Measurements from ENCODE around the gene CCDC28A. TPM values are rescaled to one million over a fixed set of nuclear protein-coding genes. Genes with fewer than 3 reads are reported as not detected.

The CCDC28A gene
- total and polyA plus RNA-seq, 2 of the 4 experiments (the other 2 are of a cell fraction), result 6.8 to 8.0 TPM

- in situ Hi-C loops (cut with MboI; ENCODE audit: low sequenced_read_pairs) (loop anchor here (5.0 kb wide), 2 partner anchors 172 to 552 kb away; partner anchors contain the start of gene REPS1), dilution Hi-C loops (cut with HindIII; ENCODE audit: low sequenced_read_pairs, unreplicated experiment) (no loop called here), intact Hi-C loops (cut with micrococcal nuclease) (no loop called here)
- ChIA-PET POLR2A (ENCODE audit: unreplicated experiment) (no interaction called here), CTCF (interaction anchor here (0.5 to 1.1 kb wide), 3 partner anchors 142 to 167 kb away, joined by 3 to 4 read pairs (median 3); no protein-coding TSS in a partner anchor)
- Histone ChIP-seq H3K9me3 (ENCODE audit: control insufficient read depth, insufficient read depth, low read length) (no peaks in the 10 kb centered on the region), H2BK5ac (ENCODE audit: low read depth, low read length, poor library complexity, severe bottlenecking) (no peak overlapping the region), H3K36me3 (ENCODE audit: control insufficient read depth, insufficient read depth, low read length) (no peaks in the 10 kb centered on the region), H3K4me1 (ENCODE audit: control insufficient read depth, insufficient read depth, low read length) (peaks cover 4% of the 10 kb centered on the region), H3K9ac (ENCODE audit: low read depth, low read length) (no peak overlapping the region), H3K79me1 (ENCODE audit: low read depth in 1 of 2, low read length in 2 of 2) (no peaks in the 10 kb centered on the region), H3K27ac (ENCODE audit: insufficient read depth, low read length) (no peak overlapping the region), H3K4ac (ENCODE audit: low read depth, low read length) (no peak overlapping the region), H4K91ac (ENCODE audit: insufficient read depth, low read depth, low read length) (no peak overlapping the region), H2BK15ac (ENCODE audit: low read depth, low read length) (no peak overlapping the region), H2AK9ac (replicated peaks; ENCODE audit: low read depth, low read length, poor library complexity) (no peak overlapping the region), H3K56ac (ENCODE audit: extremely low read depth, insufficient read depth, low read length) (no peak overlapping the region), H4K8ac (ENCODE audit: low read depth in 2 of 2, low read length in 2 of 2) (no peak overlapping the region), H3K4me3 (ENCODE audit: insufficient read depth, low read depth, low read length) (no peak overlapping the region), H3K18ac (ENCODE audit: low read depth, low read length) (no peak overlapping the region), H2AK5ac (ENCODE audit: low read depth, low read length) (no peak overlapping the region), H4K20me1 (ENCODE audit: insufficient read depth, low read length) (no peaks in the 10 kb centered on the region), H2BK20ac (ENCODE audit: low read depth, low read length) (no peak overlapping the region), H3K14ac (replicated peaks; ENCODE audit: low read depth, low read length) (no peak overlapping the region), H3K4me2 (ENCODE audit: low read depth, low read length) (no peak overlapping the region), H2BK120ac (ENCODE audit: low read depth, low read length) (no peak overlapping the region), H4K5ac (ENCODE audit: low read depth, low read length) (no peak overlapping the region), H3K23ac (ENCODE audit: low read depth, low read length) (no peak overlapping the region), H3K9me1 (ENCODE audit: insufficient read depth, low read length) (peaks cover 8% of the 10 kb centered on the region; the same call in 1 of the 2 replicates), H3K27me3 (ENCODE audit: control insufficient read depth, insufficient read depth, low read length) (no peaks in the 10 kb centered on the region; the same call in 1 of the 2 replicates), H2AFZ (replicated peaks; ENCODE audit: low read length, poor library complexity) (no peak overlapping the region)
- BruUV-seq (replicated peaks), result no TSS peak
- no peak for TF ChIP-seq MXI1 (IDR thresholded peaks at IDR 0.05; ENCODE audit: borderline replicate concordance, low read depth, low read length)
- TF ChIP-seq RAD21 (IDR thresholded peaks at IDR 0.05; ENCODE audit: low read length), result no peak
- TF ChIP-seq USF2 (IDR thresholded peaks at IDR 0.05; ENCODE audit: low read depth, low read length), result no peak
- no peak for TF ChIP-seq CHD1 (IDR thresholded peaks at IDR 0.05; ENCODE audit: low read depth, low read length)
- TF ChIP-seq POLR2A (IDR thresholded peaks at IDR 0.05; ENCODE audit: low read depth, low read length), result no peak
- TF ChIP-seq ELK1 (IDR thresholded peaks at IDR 0.05; ENCODE audit: borderline replicate concordance, low read depth, low read length), result no peak
- TF ChIP-seq MAFK (IDR thresholded peaks at IDR 0.05; ENCODE audit: low read depth, low read length), result no peak
- no peak for TF ChIP-seq BHLHE40 (IDR thresholded peaks at IDR 0.05; ENCODE audit: low read depth, low read length)
- no peak for TF ChIP-seq MAZ (IDR thresholded peaks at IDR 0.05; ENCODE audit: borderline replicate concordance, low read depth, low read length)
- no peak for TF ChIP-seq SMC3 (IDR thresholded peaks at IDR 0.05; ENCODE audit: low read depth, low read length)
- no peak for TF ChIP-seq RCOR1 (IDR thresholded peaks at IDR 0.05; ENCODE audit: insufficient replicate concordance, low read length)
- TF ChIP-seq CTCF (conservative IDR thresholded peaks at IDR 0.05; ENCODE audit: low read depth, low read length), result no peak
- no peak for ATAC-seq (ENCODE audit: low read depth)
- DNase-seq, result no peak
- 94% methylated on average over 3 of the region's 6 CpGs; no CpG with 5 or more reads in 1 of the 2 experiments for WGBS, 2 experiments (ENCODE audit: extremely low coverage in 2 of 2, insufficient read length in 1 of 2)
Measured at GRCh38 chr6:138815221-138815620, 41.7 kb downstream of the CCDC28A start.
